Measurements from ENCODE around the gene DDAH1.

Gene DDAH1

GRCh38 chr1:85467929-85468540 lies 3.1 kb upstream of the DDAH1 start:
- no peak for DNase-seq

- no peak for DNase-seq
Observed at GRCh38 chr1:85467036-85467435, 2.1 kb upstream of the DDAH1 start.

- no peak for DNase-seq
Observed at GRCh38 chr1:85465786-85466134, 801 bp upstream of the DDAH1 start.

GRCh38 chr1:85464497-85465098 lies 361 bp downstream of the DDAH1 start:
- peak; percentile 47 for DNase-seq

- peak; percentile 53 for DNase-seq
Observed at GRCh38 chr1:85463731-85464496, 1.0 kb downstream of the DDAH1 start.

- no peak for DNase-seq
Observed at GRCh38 chr1:85462931-85463649, 1.9 kb downstream of the DDAH1 start.

- DNase-seq, result no peak
Observed at GRCh38 chr1:85461216-85461918, 3.6 kb downstream of the DDAH1 start.

GRCh38 chr1:85460555-85461088 lies 4.3 kb downstream of the DDAH1 start:
- DNase-seq, result no peak

- no peak for DNase-seq
Observed at GRCh38 chr1:85459290-85459689, 5.7 kb downstream of the DDAH1 start.

GRCh38 chr1:85454214-85454613 lies 10.7 kb downstream of the DDAH1 start:
- no peak for DNase-seq

GRCh38 chr1:85453640-85454194 lies 11.2 kb downstream of the DDAH1 start:
- DNase-seq, result no peak

GRCh38 chr1:85452948-85453347 lies 12.0 kb downstream of the DDAH1 start:
- no peak for DNase-seq

- no peak for DNase-seq
Observed at GRCh38 chr1:85451236-85451830, 13.6 kb downstream of the DDAH1 start.

GRCh38 chr1:85450832-85451231 lies 14.1 kb downstream of the DDAH1 start:
- no peak for DNase-seq

GRCh38 chr1:85449356-85449755 lies 15.6 kb downstream of the DDAH1 start:
- no peak for DNase-seq

GRCh38 chr1:85448358-85448757 lies 16.6 kb downstream of the DDAH1 start:
- no peak for DNase-seq

GRCh38 chr1:85447006-85447943 lies 17.7 kb downstream of the DDAH1 start:
- no peak for DNase-seq

GRCh38 chr1:85445906-85446305 lies 19.1 kb downstream of the DDAH1 start:
- DNase-seq, result no peak

- DNase-seq, result no peak
Observed at GRCh38 chr1:85444381-85444780, 20.6 kb downstream of the DDAH1 start.

- no peak for DNase-seq
Observed at GRCh38 chr1:85440612-85441011, 24.3 kb downstream of the DDAH1 start.

GRCh38 chr1:85438353-85438752 lies 26.6 kb downstream of the DDAH1 start:
- DNase-seq, result no peak

Measured in DMS79 treated with DMSO at 0.1 percent for 48 hours (cell line).